ENCODE results near the gene AGTR1. TPM values are rescaled to one million over a fixed set of nuclear protein-coding genes. Genes with fewer than 3 reads are reported as not detected.

Gene AGTR1
- polyA plus RNA-seq, 1 donor (not counting 4 experiments of a cell fraction or from before 2014, with no cell fraction given) = not detected

DNA sequence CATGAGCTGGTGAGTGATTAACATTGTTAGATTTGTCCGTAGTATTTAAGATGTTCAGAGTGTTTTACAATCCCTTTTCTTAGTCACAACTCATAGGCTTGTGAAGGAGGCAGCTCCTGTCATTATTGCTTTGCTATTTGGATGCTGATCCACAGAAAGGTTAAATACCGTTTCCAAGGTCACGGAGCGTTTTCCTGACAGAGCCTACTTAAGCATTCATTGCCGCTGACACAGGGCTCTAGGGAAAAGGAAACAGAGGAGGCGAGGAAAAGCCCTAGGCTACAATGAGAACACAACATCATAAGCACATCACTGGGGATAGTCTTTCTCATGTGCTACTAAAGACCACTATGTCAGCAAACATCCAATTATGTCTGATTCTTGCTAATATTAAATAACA is 91.4 kb downstream of the AGTR1 start:
- Histone ChIP-seq H3K79me2 (ENCODE audit: control insufficient read depth, insufficient read depth, low read length) (no peaks in the 10 kb centered on the region), H3K4me1 (ENCODE audit: control insufficient read depth, extremely low read depth, insufficient read depth, low read length) (no peaks in the 10 kb centered on the region), H3K9me1 (ENCODE audit: control insufficient read depth, extremely low read depth, insufficient read depth, low read length) (no peaks in the 10 kb centered on the region), H3K27me3 (ENCODE audit: control insufficient read depth, extremely low read depth, insufficient read depth, low read length) (no peaks in the 10 kb centered on the region), H2AFZ (ENCODE audit: control insufficient read depth, low read length) (no peak overlapping the region), H4K20me1 (ENCODE audit: control insufficient read depth, extremely low read depth, insufficient read depth, low read length) (no peaks in the 10 kb centered on the region), H3K9me3 (ENCODE audit: control insufficient read depth, low read depth, low read length) (no peaks in the 10 kb centered on the region), H3K27ac (ENCODE audit: control insufficient read depth, insufficient read depth, low read length) (no peak overlapping the region), H3K36me3 (ENCODE audit: control insufficient read depth in 2 of 2, extremely low read depth in 1 of 2, insufficient read depth in 2 of 2, low read length in 2 of 2) (no peaks in the 10 kb centered on the region), H3K9ac (ENCODE audit: control insufficient read depth, extremely low read depth, insufficient read depth, low read length) (no peak overlapping the region), H3K4me3 (ENCODE audit: control insufficient read depth in 2 of 3, extremely low read depth in 1 of 3, insufficient read depth in 2 of 3, low read depth in 1 of 3, low read length in 3 of 3) (no peak overlapping the region), H3K4me2 (ENCODE audit: control insufficient read depth, extremely low read depth, insufficient read depth, low read depth, low read length) (no peak overlapping the region)
- FAIRE-seq = no peak
- dilution Hi-C loops (cut with MboI; ENCODE audit: extremely low pct_ligation_motif_present, low sequenced_read_pairs) = no loop called here
- no peak for DNase-seq (ENCODE audit: low read depth, low spot score)
- TF ChIP-seq, protein P1, sequence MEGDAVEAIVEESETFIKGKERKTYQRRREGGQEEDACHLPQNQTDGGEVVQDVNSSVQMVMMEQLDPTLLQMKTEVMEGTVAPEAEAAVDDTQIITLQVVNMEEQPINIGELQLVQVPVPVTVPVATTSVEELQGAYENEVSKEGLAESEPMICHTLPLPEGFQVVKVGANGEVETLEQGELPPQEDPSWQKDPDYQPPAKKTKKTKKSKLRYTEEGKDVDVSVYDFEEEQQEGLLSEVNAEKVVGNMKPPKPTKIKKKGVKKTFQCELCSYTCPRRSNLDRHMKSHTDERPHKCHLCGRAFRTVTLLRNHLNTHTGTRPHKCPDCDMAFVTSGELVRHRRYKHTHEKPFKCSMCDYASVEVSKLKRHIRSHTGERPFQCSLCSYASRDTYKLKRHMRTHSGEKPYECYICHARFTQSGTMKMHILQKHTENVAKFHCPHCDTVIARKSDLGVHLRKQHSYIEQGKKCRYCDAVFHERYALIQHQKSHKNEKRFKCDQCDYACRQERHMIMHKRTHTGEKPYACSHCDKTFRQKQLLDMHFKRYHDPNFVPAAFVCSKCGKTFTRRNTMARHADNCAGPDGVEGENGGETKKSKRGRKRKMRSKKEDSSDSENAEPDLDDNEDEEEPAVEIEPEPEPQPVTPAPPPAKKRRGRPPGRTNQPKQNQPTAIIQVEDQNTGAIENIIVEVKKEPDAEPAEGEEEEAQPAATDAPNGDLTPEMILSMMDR (optimal IDR thresholded peaks at IDR 0.05 in 1 of 3, IDR thresholded peaks at IDR 0.05 in 1 of 3, conservative IDR thresholded peaks at IDR 0.05 in 1 of 3; ENCODE audit: extremely low read depth in 1 of 3, insufficient read depth in 2 of 3, low read length in 3 of 3) = no peak
- no peak for TF ChIP-seq EZH2 (IDR thresholded peaks at IDR 0.05; ENCODE audit: low read length)

DNA sequence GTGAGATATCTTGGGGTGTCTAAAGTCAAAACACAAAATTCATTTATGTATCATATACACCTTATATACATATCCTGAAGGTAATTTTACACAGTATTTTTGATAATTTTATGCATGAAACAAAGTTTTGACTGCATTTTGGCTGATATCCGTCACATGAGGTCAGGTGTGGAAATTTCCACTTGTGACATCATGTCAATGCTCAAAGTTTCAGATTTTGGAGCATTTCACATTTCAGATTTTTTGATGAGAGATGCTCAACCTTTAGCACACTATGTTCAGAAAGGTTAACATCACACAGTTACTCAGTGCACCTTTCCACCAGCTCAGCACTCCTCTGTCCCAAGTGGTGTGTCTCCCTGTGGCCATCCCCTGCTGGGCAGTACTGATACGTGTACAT is 92.2 kb downstream of the AGTR1 start:
- dilution Hi-C loops (cut with MboI; ENCODE audit: extremely low pct_ligation_motif_present, low sequenced_read_pairs) = no loop called here
- no peaks in the 10 kb centered on the region for H3K79me2 ChIP-seq (ENCODE audit: control insufficient read depth, insufficient read depth, low read length)

More for the DNA sequence above, 92.2 kb downstream of the AGTR1 start:
- no peaks in the 10 kb centered on the region for H4K20me1 ChIP-seq (ENCODE audit: control insufficient read depth, extremely low read depth, insufficient read depth, low read length)
- H2AFZ ChIP-seq (ENCODE audit: control insufficient read depth, low read length) = no peak overlapping the region
- no peaks in the 10 kb centered on the region for H3K9me3 ChIP-seq (ENCODE audit: control insufficient read depth, low read depth, low read length)
- TF ChIP-seq EZH2 (IDR thresholded peaks at IDR 0.05; ENCODE audit: low read length) = no peak
- TF ChIP-seq, protein P1 (optimal IDR thresholded peaks at IDR 0.05 in 1 of 3, IDR thresholded peaks at IDR 0.05 in 1 of 3, conservative IDR thresholded peaks at IDR 0.05 in 1 of 3; ENCODE audit: extremely low read depth in 1 of 3, insufficient read depth in 2 of 3, low read length in 3 of 3) = no peak
- FAIRE-seq = no peak
- no peak overlapping the region for H3K27ac ChIP-seq (ENCODE audit: control insufficient read depth, insufficient read depth, low read length)
- no peaks in the 10 kb centered on the region for H3K4me1 ChIP-seq (ENCODE audit: control insufficient read depth, extremely low read depth, insufficient read depth, low read length)
- no peak overlapping the region for H3K4me2 ChIP-seq (ENCODE audit: control insufficient read depth, extremely low read depth, insufficient read depth, low read depth, low read length)
- H3K9me1 ChIP-seq (ENCODE audit: control insufficient read depth, extremely low read depth, insufficient read depth, low read length) = no peaks in the 10 kb centered on the region
- H3K27me3 ChIP-seq (ENCODE audit: control insufficient read depth, extremely low read depth, insufficient read depth, low read length) = no peaks in the 10 kb centered on the region
- H3K4me3 ChIP-seq (ENCODE audit: control insufficient read depth in 2 of 3, extremely low read depth in 1 of 3, insufficient read depth in 2 of 3, low read depth in 1 of 3, low read length in 3 of 3) = no peak overlapping the region
- no peak for DNase-seq (ENCODE audit: low read depth, low spot score)
- H3K9ac ChIP-seq (ENCODE audit: control insufficient read depth, extremely low read depth, insufficient read depth, low read length) = no peak overlapping the region
- no peaks in the 10 kb centered on the region for H3K36me3 ChIP-seq (ENCODE audit: control insufficient read depth in 2 of 2, extremely low read depth in 1 of 2, insufficient read depth in 2 of 2, low read length in 2 of 2)
